Stimulated activated CD8-positive, alpha-beta memory T cell treated with anti-CD3 and anti-CD28 coated beads, Interleukin-15, amount 100 ng/mL, for 48 hours (primary cell): ENCODE results near the gene CNKSR3.
A peak's percentile ranks its signal among the peaks of the same experiment; 100 is the strongest.

Experiments
- DNase-seq, 2 donors: peaks; one replicate each; pipeline ENCODE4 v3.0.0-alpha.2; 2020; ENCODE audit warnings: low read depth in 2 of 2

CNKSR3 gene

DNA sequence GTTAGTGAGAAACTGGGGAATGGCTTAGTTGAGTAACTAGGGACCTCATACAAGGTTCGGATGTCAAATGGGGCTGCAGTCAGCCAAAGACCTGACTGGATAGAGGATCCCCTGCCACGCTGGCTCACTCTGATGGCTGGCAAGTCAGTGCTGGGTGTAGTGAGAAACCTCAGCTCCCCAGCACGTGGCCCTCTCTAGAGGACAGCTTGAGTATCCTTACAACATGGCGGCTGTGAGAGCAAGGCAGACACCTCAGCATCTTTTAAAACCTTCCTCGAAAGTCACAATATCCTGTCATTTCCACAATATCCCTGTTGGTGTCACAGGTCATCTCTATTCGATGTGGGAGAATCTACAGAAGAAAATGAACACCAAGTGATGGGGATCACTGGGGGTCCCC lies 127.2 kb downstream of the CNKSR3 start:
- DNase-seq: no peak

DNA sequence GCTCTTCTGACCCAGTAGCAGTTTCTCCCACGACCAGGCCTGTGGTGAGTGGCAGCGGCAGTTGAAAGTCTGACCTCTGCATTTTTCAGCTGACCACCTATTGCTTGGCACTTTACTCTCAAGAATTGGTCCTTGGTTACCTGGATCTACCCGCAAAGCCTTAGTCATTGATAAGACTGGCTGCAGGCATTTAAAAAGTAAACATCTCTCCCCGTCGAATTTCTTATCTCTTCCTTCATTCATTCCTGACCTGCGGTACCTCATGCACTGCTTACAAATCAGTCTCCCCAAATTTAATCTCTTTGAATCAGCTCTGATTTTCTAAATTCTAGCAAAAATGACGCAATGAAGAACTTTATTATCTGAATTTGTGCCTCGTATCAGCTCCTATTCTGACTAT lies 127.7 kb downstream of the CNKSR3 start:
- no peak for DNase-seq

DNA sequence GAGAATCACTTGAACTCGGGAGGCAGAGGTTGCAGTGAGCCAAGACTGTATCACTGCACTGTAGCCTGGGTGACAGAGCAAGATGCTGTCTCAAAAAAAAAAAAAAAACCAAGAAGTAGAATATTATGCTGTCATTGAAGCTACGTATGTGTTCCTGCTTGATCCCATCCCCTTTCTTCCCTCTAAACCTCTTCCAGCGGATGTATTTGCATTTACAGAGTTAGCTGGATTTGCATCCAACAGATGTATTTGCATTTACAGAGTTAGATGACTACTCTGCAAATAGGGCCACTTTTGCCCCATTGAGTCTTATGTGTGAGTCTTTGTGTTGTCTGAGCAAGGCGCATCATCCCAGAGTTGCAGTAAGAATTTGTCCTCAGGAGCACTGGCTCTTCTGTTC lies 128.9 kb downstream of the CNKSR3 start:
- no peak for DNase-seq

DNA sequence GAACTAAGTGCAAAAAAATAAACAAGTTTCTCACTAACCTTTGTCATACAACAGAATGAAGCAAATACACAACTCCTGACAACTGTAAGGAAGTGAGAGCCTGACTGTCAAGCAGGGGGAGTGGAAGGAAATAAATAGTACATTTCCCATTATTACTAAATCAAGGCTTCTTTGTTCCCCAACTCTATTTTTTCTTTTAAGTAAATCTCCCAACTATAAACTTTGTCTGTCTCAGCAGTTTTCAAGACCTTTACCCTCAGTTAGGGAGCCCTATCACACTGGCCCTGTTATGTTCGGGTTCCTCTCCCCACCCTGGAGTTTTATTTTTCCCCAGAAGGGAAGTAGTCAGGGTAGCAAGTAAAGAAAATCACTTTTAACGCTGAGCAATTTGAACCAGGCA lies 129.7 kb downstream of the CNKSR3 start:
- DNase-seq: no peak

DNA sequence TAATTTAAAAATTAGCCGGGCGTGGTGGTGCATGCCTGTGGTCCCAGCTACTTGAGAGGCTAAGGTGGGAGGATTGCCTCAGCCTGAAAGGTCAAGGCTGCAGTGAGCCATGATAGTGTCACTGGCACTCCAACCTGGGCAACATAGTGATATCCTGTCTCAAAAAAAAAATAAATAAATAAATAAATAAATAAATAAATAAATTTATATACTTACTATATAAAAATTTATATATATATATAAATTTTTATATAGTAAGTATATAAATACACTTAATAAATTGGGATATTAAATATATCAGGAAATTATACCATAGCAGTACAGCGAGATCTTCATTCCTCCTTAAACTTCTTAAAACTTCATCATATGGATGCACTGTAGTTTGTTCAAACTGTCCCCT lies 130.9 kb downstream of the CNKSR3 start:
- no peak for DNase-seq

DNA sequence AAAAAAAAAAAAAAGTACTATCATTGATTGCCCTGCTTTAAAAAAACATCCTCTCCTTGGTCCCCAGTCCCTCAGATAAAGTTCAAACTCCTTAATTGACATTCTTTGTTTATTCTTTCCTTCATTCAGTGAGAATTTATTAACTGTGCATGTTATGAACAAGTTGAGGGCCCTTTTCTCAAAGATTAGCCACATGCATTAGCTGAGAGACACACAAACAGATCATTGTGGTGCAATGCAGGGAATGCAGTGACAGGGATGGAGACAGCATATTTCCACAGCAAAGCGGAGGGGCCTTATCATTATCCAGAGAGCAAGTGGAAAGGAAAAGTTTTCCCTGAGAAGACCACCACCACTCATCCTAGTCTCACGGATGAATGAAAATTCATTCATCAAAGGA lies 132.0 kb downstream of the CNKSR3 start:
- no peak for DNase-seq

DNA sequence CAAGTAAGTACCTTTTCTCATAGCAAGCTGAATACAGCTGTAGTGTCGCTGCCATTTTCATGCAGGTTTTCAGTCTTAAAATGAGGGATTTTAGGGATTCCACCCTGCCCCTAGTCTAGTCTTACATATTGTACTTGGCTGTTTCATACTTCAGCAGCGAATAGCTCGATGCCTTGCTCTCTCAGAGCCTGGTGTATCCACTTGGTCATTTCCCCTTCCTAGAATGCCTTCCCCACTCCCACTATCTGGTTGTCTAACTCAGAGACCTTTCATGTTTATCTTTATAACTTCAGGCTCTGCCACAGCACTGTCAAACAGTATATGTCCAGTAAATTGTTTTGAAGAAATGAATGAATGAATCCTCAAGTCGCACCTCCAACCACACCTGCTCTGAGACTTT lies 132.8 kb downstream of the CNKSR3 start:
- no peak for DNase-seq

DNA sequence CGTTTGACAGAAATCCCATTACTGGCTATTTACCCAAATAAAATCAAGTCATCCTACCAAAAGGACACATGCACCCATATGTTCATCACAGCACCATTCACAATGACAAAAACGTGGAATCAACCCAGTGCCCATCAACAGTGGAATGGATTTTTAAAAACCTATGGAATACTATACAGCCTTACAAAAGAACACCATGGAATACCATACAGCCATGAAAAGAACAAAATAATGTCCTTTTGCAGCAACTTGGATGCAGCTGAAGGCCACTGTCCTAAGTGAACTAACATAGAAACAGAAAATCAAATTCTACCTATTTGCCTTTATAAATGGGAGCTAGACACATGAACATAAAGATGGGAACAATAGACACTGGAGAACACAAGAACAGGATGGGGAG lies 136.5 kb downstream of the CNKSR3 start:
- DNase-seq: no peak

DNA sequence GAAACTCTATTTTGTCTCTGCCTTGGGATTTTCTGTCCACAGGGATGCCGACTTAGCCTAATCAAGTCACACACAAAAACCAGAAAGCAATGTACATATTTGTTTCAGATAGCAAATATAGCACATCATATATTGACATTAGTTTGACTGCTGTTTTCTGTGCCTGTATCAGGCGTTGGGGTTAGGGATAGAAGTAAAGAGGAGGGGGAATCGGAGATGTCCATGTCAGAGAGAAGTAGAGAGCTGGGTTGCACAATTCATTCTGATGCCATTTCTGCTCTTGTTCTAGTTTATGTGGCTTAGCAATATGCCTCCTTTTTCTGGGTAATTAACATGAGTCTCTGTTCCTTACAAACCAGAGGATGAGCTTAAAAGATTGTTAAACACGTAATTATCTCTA lies 139.2 kb downstream of the CNKSR3 start:
- DNase-seq: no peak

DNA sequence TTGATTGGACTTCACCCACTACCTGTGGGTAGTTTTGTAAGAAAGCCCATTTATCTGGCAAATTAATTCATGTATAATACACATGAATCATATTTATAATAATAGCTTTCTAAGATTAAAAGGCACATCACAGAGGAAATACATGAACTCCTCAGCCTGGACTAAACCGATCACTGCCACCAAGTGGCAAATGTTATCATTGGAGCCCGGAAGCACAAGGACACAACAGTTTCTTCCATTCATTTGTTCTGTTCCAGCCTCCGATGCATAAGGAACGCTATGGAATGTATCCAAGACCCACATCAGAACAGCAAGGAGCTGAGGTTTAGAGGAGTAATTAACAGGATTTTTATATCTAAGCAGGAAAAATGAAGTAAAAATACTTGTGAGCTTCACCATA lies 139.9 kb downstream of the CNKSR3 start:
- DNase-seq: no peak

DNA sequence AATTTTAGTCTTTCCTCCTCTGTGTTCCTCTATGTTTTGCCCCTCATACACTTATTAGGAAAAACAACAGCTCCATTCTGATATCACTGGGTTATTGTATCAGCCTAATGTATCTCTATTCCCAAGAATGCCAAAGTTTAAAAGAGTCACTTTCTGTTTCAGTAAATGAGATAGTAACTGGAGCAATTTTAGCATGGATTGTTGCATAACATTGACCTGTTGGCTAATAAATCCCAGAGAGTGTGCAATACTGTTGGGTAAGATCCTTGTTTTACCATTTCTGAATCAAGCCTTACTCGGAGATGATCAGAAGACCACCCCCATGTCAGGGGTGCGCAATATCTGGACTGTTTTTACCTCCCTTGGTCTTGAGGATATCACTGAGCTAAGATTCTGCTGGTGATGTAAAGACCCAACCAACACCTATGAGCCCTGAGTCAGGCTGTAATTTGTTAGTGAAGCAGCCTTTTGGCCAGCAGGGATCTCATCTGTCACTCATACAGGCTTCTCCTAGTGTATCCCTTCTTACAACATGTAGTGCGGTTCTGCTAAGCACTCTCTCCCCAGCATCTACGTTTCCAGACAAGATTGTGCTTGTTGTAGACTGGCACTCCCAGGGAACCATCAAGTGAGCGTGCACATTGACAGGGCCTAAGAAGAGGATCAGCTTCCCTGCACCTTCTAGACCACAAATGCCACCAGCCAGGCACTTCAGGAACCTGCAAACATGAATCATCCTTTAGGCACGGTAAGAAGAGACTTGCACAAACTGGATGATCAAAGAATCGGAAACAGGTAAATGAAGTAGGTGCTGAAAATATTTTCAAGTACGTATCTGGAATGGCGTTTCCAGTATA lies 142.4 kb downstream of the CNKSR3 start:
- no peak for DNase-seq

DNA sequence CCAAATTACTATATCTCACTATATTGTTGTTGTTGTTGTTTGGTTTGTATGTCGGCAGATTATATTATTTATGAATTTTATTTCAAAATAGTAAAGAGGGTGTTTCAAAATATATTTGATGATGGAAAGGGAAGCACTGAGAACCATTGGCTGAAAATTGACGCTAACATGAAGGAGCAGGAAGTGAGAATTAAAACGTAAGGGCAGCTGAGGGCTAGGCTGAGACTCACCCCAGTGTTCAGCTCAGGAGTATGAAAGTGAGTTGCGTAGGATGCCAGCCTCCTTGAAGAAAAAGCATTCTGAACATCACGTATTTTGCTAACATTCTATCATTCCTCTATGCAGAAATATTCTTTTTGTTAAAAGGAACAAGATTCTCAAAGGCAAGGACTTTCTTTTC lies 143.1 kb downstream of the CNKSR3 start:
- DNase-seq: no peak

DNA sequence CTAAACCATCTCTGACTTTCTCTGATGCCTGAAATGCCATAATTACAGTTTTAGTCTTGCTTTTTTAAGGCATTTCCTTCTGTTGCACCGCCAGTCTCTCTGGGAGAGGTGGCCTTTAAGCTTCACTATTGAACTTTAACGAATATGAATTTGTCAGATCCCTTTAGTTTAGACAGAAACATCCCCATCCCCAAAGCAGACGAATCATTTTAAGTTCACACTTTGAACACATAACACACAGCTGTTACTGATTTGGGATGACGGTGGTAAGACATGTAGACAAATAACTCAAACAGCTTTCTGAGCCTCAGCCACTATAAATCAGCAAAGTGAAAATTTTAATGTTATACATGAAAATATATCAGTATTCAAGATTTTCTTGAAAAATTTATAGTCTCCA lies 146.7 kb downstream of the CNKSR3 start:
- no peak for DNase-seq

DNA sequence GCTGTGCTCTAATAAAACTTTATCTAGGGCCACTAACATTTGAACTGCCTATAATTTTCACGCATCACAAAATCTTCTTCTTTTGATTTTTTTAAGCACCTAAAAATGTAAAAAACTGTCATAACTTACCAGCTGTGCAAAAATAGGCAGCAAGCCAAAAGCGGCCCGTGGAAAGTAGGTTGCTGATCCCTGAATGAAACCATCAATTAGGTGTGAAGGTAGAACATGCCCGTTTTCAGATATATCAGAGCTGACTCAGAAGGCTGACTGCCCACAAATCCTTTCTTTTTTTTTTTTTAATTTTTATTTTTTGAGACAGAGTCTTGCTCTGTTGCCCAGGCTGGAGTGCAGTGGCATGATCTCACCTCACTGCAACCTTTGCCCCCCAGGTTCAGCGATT lies 149.0 kb downstream of the CNKSR3 start:
- DNase-seq: no peak

DNA sequence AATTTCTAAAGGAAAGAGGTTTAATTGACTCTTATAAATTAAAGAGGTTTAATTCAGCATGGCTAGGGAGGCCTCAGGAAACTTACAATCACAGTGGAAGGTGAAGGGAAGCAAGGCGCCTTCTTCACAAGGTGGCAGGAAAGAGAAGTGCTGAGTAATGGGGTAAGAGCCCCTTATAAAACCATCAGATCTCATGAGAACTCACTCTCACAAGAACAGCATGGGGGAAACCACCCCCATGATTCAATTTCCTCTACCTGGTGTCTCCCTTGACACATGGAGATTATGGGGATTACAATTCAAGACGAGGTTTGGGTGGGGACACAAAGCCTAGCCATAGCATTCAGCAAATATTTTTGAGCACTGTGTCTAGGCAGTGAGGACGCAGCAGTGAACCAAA lies 150.0 kb downstream of the CNKSR3 start:
- no peak for DNase-seq

DNA sequence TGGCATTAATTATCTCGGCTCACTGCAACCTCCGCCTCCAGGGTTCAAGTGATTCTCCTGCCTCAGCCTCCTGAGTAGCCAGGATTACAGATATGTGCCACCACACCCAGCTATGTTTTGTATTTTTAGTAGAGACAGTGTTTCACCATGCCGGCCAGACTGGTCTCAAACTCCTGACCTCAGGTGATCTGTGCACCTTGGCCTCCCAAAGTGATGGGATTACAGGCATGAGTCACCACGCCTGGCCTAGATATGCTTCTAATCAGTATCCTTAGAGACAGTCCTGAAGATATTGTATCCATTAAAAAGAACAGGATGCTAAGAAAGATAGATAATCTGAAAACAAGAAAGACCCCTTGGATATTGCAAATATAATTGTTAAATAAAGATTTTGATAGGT lies 150.8 kb downstream of the CNKSR3 start:
- no peak for DNase-seq

DNA sequence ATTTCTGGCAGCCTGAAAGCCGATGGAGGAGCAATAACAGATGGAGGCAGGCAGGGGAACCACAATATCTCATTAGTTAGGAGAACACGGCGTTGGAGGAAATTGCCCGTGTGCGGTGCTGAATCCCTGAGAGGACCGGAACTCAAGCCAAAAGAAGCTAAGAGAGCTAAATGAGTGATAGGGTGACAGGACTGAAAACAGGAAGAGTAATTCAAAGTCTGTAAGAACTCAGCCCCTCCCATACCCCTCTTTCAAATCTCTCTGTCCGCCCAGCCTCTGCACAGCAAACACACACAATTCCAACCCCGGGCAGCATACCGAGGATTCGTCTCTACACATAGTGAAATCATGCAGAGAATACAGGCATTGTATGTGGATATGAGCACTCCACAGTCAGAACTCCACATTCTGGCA lies 151.3 kb downstream of the CNKSR3 start:
- no peak for DNase-seq

DNA sequence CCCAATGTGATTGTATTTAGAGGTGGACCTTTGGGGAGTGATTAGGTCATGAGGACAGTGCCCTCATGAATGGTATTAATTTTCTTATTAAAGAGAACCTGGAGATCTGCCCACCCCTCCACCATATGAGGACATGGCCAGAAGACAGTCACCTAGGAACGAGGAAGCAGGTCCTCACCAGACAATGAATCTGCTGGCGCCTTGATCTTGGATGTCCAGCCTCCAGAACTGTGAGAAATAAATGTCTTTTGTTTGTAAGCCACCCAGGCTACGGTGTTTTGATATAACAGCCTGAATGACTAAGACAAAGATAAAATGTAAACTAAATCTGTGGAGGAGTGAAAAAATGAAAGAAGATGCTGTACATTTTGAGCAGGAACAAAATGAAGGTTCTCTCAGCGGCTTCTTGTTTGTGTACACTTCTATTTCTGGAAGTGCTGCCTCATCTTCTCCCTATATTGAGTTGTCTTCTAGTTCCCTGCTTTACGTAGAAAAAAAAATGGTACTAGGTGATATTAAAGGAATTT lies 152.4 kb downstream of the CNKSR3 start:
- DNase-seq: no peak

DNA sequence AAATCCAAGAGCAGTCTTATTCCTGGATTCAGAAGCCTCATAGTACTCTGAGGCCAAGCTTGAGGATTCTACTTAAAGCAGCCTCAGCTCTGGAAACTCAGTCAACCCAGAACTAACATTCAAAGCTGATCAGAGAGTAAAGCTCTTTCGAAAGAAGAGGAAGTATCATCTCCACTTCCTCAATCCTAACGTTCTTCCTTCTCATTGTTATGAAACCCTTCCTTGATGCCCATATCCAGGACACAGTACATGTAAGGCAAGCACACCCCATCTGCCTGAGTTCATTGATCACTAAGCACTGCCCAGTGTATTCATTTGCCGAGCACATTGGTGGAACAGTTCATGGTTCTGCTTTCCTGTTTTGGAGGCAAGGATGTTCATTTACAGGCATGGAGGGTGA lies 153.8 kb downstream of the CNKSR3 start, which contains the start of gene IPCEF1:
Gene IPCEF1, minus strand, starts transcription at position 114 of the 400 bp plus-strand sequence. CDS start 90,856 bp downstream, outside the sequence.
- no peak for DNase-seq

DNA sequence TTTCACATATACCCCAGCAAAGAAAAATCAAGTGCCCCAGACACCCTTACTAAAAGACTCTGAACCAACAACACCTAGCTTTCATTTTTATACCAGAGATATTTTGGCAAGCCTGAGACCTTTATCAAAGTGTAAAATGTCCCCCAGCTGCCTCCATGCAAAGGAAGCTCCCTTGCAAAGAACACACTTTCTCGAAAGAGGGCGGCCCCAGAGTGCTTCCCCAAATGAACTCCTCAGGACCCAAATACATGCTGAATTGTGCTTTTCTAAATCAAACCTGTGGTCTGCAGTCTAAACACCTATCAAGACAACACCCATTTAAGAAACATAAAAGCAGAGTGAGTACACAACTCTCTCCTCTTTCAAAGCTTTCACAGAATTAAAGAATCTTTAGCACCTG lies 154.4 kb downstream of the CNKSR3 start:
- no peak for DNase-seq

DNA sequence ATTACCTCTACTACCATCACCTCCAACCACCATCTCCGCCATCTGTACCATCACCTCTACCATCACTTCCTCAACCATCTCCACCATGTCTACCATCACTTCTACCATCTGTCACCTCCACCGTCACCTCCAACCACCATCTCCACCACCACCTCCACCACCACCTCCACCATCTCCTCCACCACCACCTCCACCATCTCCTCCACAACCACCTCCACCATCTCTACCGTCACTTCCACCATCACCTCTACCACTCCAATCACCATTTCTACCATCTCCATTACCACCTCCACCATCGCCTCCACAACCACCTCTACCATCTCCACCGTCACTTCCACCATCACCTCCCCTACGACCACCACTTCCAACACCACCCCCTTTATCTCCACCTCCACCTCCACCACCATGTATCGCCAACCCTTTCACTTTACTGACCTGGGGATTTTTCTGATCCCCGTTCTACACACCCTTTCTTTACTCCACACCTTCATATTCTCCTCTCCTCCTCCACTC lies 156.2 kb downstream of the CNKSR3 start:
- no peak for DNase-seq

DNA sequence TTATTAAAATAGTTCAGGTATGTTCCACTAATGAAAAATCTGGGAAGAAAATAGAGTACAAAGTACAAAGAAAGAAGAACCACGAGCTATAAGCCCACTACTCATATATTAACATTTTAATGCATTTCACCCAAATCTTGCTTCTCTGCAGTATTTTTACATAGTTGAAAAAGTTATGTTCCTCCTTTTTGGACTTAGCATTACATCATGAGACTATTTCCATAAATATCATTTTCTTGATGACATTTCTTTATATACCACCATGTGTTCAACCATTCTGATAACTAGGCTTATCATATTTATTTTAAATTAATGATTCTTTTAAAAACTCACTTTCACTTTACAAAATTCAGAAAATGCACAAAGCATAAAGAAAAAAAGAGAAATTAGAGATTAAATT lies 156.9 kb downstream of the CNKSR3 start:
- DNase-seq: no peak

DNA sequence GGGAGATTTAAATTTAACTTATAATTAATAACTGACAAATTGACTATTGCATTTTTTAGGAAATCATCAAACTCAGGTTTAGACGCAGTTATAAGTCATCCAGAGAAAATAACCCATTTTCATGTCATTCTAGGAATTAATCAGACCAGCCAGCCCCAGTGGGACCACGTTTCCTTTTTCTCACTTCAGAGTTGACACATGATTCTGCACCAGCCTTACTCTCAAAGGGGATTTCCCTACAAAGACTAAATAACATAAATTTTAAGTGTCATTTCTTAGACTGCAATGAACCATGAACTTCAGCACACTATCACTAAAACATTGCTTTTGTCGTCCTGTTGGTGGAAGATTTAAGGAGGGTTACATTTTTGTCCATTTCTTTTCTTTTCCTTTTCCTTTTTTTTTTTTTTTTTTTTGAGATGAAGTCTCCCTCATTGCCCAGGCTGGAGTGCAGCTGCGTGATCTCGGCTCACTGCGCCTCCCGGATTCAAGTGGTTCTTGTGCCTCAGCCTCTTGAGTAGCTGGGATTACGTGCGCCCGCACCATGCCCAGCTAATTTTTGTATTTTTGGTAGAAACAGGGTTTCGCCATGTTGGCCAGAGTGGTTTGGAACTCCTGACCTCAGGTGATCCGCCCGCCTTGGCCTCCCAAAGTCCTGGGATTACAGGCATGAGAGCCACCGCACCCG lies 157.4 kb downstream of the CNKSR3 start:
- peak; percentile 19 to 20 for DNase-seq
